Measurements from ENCODE around the gene HEBP1. TPM values are rescaled to one million over a fixed set of nuclear protein-coding genes. Genes with fewer than 3 reads are reported as not detected.

The HEBP1 gene
- 11.1 and 12.9 TPM in 2 replicates for total RNA-seq (ENCODE audit: low replicate concordance)

GRCh38 chr12:12999959-13000615 is at the start of gene HEBP1:
TSS of gene HEBP1 (minus strand) at chr12:13000265. CDS start at chr12:13000114, 151 bp downstream.

GRCh38 chr12:13044002-13044905 is 44.2 kb upstream of the HEBP1 start, which contains the start of gene FAM234B:
TSS of gene FAM234B (plus strand) at chr12:13044381. CDS start at chr12:13044404, 23 bp downstream.

GRCh38 chr12:12952036-12952435 is 48.0 kb downstream of the HEBP1 start, which contains the start of gene GPRC5D:
TSS of gene GPRC5D (minus strand) at chr12:12952170. CDS start at chr12:12950384, 1,786 bp downstream.

Other genes starting within 250 kb of the HEBP1 start
- gene APOLD1, start 214.6 kb downstream of the HEBP1 start, total RNA-seq (ENCODE audit: low replicate concordance): 1.3 and 5.9 TPM in 2 replicates
- gene DDX47, start 186.9 kb downstream of the HEBP1 start, total RNA-seq (ENCODE audit: low replicate concordance): 38.3 and 55.2 TPM in 2 replicates
- 0.82 and 11.6 TPM in 2 replicates for gene GPRC5A, start 108.7 kb downstream of the HEBP1 start, total RNA-seq (ENCODE audit: low replicate concordance)
- gene GPRC5D, start 48.1 kb downstream of the HEBP1 start, total RNA-seq (ENCODE audit: low replicate concordance): 0.12 TPM in 1 of 2 replicates, not detected in the other
- gene FAM234B, start 44.1 kb upstream of the HEBP1 start, total RNA-seq (ENCODE audit: low replicate concordance): 4.7 and 9.0 TPM in 2 replicates
- 0.23 and 1.2 TPM in 2 replicates for gene GSG1, start 103.4 kb upstream of the HEBP1 start, total RNA-seq (ENCODE audit: low replicate concordance)
- 45.9 and 201 TPM in 2 replicates for gene EMP1, start 196.5 kb upstream of the HEBP1 start, total RNA-seq (ENCODE audit: low replicate concordance)

Data from smooth muscle cell of the coronary artery (primary cell).